HEK293 (cell line): Measurements from ENCODE around the gene ZFAND5.

Experiments
- CTCF ChIA-PET: fragments of 350-600 bp; formaldehyde crosslinking; extraction: SDS; loops from one replicate; lab custom pipeline; 2021; ENCODE audit warnings: antibody characterized with exemption; lab: Yijun Ruan, JAX
- POLR2A ChIA-PET: fragments of 300-600 bp; formaldehyde crosslinking; extraction: SDS; loops from one replicate; lab custom pipeline; 2020; ENCODE audit warnings: antibody characterized with exemption, inconsistent platforms; lab: Yijun Ruan, JAX
- H3K27ac ChIP-seq: fragments of 200-500 bp; sonication (Bioruptor generic); 2 replicates; pipeline ENCODE4 v1.5.1; 2014; ENCODE audit warnings: low read depth, low read length, control low read depth, inconsistent platforms; ENCODE audit errors: extremely low read depth
- H3K36me3 ChIP-seq, 2 experiments: fragments of 200-500 bp in 1 of 2; sonication (Bioruptor generic) in 1 of 2; 1 replicate in 1 of 2; 2 replicates in 1 of 2; pipeline ENCODE4 v1.5.1; 2014 to 2017; ENCODE audit warnings: inconsistent platforms in 2 of 2, low read length in 2 of 2; ENCODE audit not compliant: control insufficient read depth in 2 of 2, insufficient read depth in 1 of 2
- H3K4me1 ChIP-seq: fragments of 200-500 bp; sonication (Bioruptor generic); 2 replicates; pipeline ENCODE4 v1.5.1; 2014; ENCODE audit warnings: mild to moderate bottlenecking, low read length, inconsistent platforms; ENCODE audit not compliant: control insufficient read depth, insufficient read depth
- H3K4me3 ChIP-seq: 2 replicates; pipeline ENCODE4 v1.5.1; 2011; ENCODE audit warnings: low read depth, mild to moderate bottlenecking, control low read depth, low read length, moderate library complexity
- H3K9me3 ChIP-seq: fragments of 200-500 bp; sonication (Bioruptor generic); 2 replicates; pipeline ENCODE4 v1.5.1; 2014; ENCODE audit warnings: low read depth, low read length, inconsistent platforms; ENCODE audit not compliant: control insufficient read depth, insufficient read depth
- CTCF ChIP-seq: fragments of 450-650 bp; formaldehyde crosslinking; IDR thresholded peaks from 2 replicates; pipeline ENCODE4 v1.5.1; 2016; ENCODE audit warnings: missing biosample characterization, missing genetic modification characterization
- GLIS1 ChIP-seq: fragments of 450-650 bp; formaldehyde crosslinking; IDR thresholded peaks from 2 replicates; pipeline ENCODE4 v1.5.1; 2016; ENCODE audit warnings: missing biosample characterization, missing genetic modification characterization
- GLIS2 ChIP-seq: fragments of 450-650 bp; formaldehyde crosslinking; IDR thresholded peaks from 2 replicates; pipeline ENCODE4 v1.5.1; 2016; ENCODE audit warnings: missing biosample characterization, missing genetic modification characterization
- INSM2 ChIP-seq: fragments of 450-650 bp; formaldehyde crosslinking; IDR thresholded peaks from 2 replicates; pipeline ENCODE4 v1.5.1; 2016; ENCODE audit warnings: missing biosample characterization, missing genetic modification characterization
- KLF7 ChIP-seq: fragments of 450-650 bp; formaldehyde crosslinking; IDR thresholded peaks from 2 replicates; pipeline ENCODE4 v1.5.1; 2016; ENCODE audit warnings: missing biosample characterization, missing genetic modification characterization, borderline replicate concordance
- TRIM28 ChIP-seq: IDR thresholded peaks from 2 replicates; pipeline ENCODE4 v1.6.1; 2011; ENCODE audit warnings: low read length, control low read depth, borderline replicate concordance
- ZBTB1 ChIP-seq: fragments of 450-650 bp; formaldehyde crosslinking; IDR thresholded peaks from 2 replicates; pipeline ENCODE4 v1.5.1; 2016; ENCODE audit warnings: missing biosample characterization, missing genetic modification characterization
- ZFHX2 ChIP-seq: fragments of 450-650 bp; formaldehyde crosslinking; conservative IDR thresholded peaks from 2 replicates; pipeline ENCODE4 v1.5.1; 2016; ENCODE audit warnings: missing biosample characterization, missing genetic modification characterization
- ZNF112 ChIP-seq: fragments of 450-650 bp; formaldehyde crosslinking; IDR thresholded peaks from 2 replicates; pipeline ENCODE4 v1.5.0; 2017; ENCODE audit warnings: missing biosample characterization, missing genetic modification characterization
- ZNF146 ChIP-seq: fragments of 450-650 bp; formaldehyde crosslinking; IDR thresholded peaks from 2 replicates; pipeline ENCODE4 v1.5.1; 2016; ENCODE audit warnings: missing biosample characterization, missing genetic modification characterization
- ZNF155 ChIP-seq: fragments of 450-650 bp; formaldehyde crosslinking; IDR thresholded peaks from 2 replicates; pipeline ENCODE4 v1.5.1; 2016; ENCODE audit warnings: missing biosample characterization, missing genetic modification characterization
- ZNF184 ChIP-seq: fragments of 450-650 bp; IDR thresholded peaks from 2 replicates; pipeline ENCODE4 v1.5.1; 2018; ENCODE audit warnings: missing biosample characterization, mild to moderate bottlenecking, missing genetic modification characterization
- ZNF266 ChIP-seq: fragments of 450-650 bp; formaldehyde crosslinking; IDR thresholded peaks from 2 replicates; pipeline ENCODE4 v1.5.1; 2016; ENCODE audit warnings: missing biosample characterization, missing genetic modification characterization, low read depth
- ZNF48 ChIP-seq: fragments of 450-650 bp; formaldehyde crosslinking; IDR thresholded peaks from 2 replicates; pipeline ENCODE4 v1.5.1; 2016; ENCODE audit warnings: missing biosample characterization, missing genetic modification characterization
- ZNF501 ChIP-seq: fragments of 450-650 bp; formaldehyde crosslinking; IDR thresholded peaks from 2 replicates; pipeline ENCODE4 v1.5.1; 2016; ENCODE audit warnings: missing biosample characterization, missing genetic modification characterization
- ZNF510 ChIP-seq: fragments of 450-650 bp; formaldehyde crosslinking; IDR thresholded peaks from 2 replicates; pipeline ENCODE4 v1.5.1; 2018; ENCODE audit warnings: mild to moderate bottlenecking, missing genetic modification characterization, missing biosample characterization; ENCODE audit not compliant: insufficient replicate concordance
- ZNF585B ChIP-seq: fragments of 450-650 bp; formaldehyde crosslinking; IDR thresholded peaks from 2 replicates; pipeline ENCODE4 v1.5.1; 2016; ENCODE audit warnings: missing biosample characterization, missing genetic modification characterization
- ZNF626 ChIP-seq: fragments of 450-650 bp; sonication (Bioruptor Pico); formaldehyde crosslinking; IDR thresholded peaks from 2 replicates; pipeline ENCODE4 v1.5.1; 2018; ENCODE audit warnings: missing biosample characterization, missing genetic modification characterization, inconsistent platforms
- ZNF677 ChIP-seq: fragments of 450-650 bp; IDR thresholded peaks from 2 replicates; pipeline ENCODE4 v1.5.0; 2018; ENCODE audit warnings: missing biosample characterization, mild to moderate bottlenecking, missing genetic modification characterization, moderate library complexity
- ZNF707 ChIP-seq: fragments of 450-650 bp; formaldehyde crosslinking; IDR thresholded peaks from 2 replicates; pipeline ENCODE4 v1.5.1; 2016; ENCODE audit warnings: missing biosample characterization, missing genetic modification characterization
- ZNF785 ChIP-seq: fragments of 450-650 bp; formaldehyde crosslinking; IDR thresholded peaks from 2 replicates; pipeline ENCODE4 v1.5.1; 2016; ENCODE audit warnings: missing biosample characterization, missing genetic modification characterization
- TF ChIP-seq, protein P1 (sequence below): fragments of 450-650 bp; formaldehyde crosslinking; IDR thresholded peaks from 2 replicates; pipeline ENCODE4 v1.5.1; 2016; ENCODE audit warnings: missing biosample characterization, missing genetic modification characterization
- TF ChIP-seq, protein P2 (sequence below): fragments of 450-650 bp; formaldehyde crosslinking; IDR thresholded peaks from 2 replicates; pipeline ENCODE4 v1.5.1; 2016; ENCODE audit warnings: missing biosample characterization, missing genetic modification characterization, borderline replicate concordance

The ZFAND5 gene

GRCh38 chr9:72356041-72356582 is 8.9 kb downstream of the ZFAND5 start:
- no peak overlapping the region for H3K27ac ChIP-seq

GRCh38 chr9:72355153-72355552 is 9.9 kb downstream of the ZFAND5 start:
- CTCF ChIA-PET: interaction anchor here (0.7 kb wide), 2 partner anchors 234 to 237 kb away, joined by 3 to 4 read pairs; no protein-coding TSS in a partner anchor
- Histone ChIP-seq H3K27ac (no peak overlapping the region), H3K4me1 (0 out of 2 replicates have a peak, but pooled peaks cover 2% of the 10 kb centered on the region)
- TF ChIP-seq ZNF146 (tag by site-specific recombination) (no peak), GLIS1 (no peak), KLF7 (tag by site-specific recombination) (no peak), ZNF585B (tag by site-specific recombination) (no peak), ZFHX2 (tag by site-specific recombination) (no peak), ZNF677 (tag by site-specific recombination) (no peak), ZNF48 (no peak), ZNF112 (tag by site-specific recombination) (no peak), ZNF266 (tag by site-specific recombination) (no peak)
- TF ChIP-seq, protein P1, sequence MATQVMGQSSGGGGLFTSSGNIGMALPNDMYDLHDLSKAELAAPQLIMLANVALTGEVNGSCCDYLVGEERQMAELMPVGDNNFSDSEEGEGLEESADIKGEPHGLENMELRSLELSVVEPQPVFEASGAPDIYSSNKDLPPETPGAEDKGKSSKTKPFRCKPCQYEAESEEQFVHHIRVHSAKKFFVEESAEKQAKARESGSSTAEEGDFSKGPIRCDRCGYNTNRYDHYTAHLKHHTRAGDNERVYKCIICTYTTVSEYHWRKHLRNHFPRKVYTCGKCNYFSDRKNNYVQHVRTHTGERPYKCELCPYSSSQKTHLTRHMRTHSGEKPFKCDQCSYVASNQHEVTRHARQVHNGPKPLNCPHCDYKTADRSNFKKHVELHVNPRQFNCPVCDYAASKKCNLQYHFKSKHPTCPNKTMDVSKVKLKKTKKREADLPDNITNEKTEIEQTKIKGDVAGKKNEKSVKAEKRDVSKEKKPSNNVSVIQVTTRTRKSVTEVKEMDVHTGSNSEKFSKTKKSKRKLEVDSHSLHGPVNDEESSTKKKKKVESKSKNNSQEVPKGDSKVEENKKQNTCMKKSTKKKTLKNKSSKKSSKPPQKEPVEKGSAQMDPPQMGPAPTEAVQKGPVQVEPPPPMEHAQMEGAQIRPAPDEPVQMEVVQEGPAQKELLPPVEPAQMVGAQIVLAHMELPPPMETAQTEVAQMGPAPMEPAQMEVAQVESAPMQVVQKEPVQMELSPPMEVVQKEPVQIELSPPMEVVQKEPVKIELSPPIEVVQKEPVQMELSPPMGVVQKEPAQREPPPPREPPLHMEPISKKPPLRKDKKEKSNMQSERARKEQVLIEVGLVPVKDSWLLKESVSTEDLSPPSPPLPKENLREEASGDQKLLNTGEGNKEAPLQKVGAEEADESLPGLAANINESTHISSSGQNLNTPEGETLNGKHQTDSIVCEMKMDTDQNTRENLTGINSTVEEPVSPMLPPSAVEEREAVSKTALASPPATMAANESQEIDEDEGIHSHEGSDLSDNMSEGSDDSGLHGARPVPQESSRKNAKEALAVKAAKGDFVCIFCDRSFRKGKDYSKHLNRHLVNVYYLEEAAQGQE (tag by site-specific recombination): no peak
- TF ChIP-seq, protein P2, sequence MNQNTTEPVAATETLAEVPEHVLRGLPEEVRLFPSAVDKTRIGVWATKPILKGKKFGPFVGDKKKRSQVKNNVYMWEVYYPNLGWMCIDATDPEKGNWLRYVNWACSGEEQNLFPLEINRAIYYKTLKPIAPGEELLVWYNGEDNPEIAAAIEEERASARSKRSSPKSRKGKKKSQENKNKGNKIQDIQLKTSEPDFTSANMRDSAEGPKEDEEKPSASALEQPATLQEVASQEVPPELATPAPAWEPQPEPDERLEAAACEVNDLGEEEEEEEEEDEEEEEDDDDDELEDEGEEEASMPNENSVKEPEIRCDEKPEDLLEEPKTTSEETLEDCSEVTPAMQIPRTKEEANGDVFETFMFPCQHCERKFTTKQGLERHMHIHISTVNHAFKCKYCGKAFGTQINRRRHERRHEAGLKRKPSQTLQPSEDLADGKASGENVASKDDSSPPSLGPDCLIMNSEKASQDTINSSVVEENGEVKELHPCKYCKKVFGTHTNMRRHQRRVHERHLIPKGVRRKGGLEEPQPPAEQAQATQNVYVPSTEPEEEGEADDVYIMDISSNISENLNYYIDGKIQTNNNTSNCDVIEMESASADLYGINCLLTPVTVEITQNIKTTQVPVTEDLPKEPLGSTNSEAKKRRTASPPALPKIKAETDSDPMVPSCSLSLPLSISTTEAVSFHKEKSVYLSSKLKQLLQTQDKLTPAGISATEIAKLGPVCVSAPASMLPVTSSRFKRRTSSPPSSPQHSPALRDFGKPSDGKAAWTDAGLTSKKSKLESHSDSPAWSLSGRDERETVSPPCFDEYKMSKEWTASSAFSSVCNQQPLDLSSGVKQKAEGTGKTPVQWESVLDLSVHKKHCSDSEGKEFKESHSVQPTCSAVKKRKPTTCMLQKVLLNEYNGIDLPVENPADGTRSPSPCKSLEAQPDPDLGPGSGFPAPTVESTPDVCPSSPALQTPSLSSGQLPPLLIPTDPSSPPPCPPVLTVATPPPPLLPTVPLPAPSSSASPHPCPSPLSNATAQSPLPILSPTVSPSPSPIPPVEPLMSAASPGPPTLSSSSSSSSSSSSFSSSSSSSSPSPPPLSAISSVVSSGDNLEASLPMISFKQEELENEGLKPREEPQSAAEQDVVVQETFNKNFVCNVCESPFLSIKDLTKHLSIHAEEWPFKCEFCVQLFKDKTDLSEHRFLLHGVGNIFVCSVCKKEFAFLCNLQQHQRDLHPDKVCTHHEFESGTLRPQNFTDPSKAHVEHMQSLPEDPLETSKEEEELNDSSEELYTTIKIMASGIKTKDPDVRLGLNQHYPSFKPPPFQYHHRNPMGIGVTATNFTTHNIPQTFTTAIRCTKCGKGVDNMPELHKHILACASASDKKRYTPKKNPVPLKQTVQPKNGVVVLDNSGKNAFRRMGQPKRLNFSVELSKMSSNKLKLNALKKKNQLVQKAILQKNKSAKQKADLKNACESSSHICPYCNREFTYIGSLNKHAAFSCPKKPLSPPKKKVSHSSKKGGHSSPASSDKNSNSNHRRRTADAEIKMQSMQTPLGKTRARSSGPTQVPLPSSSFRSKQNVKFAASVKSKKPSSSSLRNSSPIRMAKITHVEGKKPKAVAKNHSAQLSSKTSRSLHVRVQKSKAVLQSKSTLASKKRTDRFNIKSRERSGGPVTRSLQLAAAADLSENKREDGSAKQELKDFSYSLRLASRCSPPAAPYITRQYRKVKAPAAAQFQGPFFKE (tag by site-specific recombination): no peak

More at GRCh38 chr9:72356041-72356582, 8.9 kb downstream of the ZFAND5 start:
- Histone ChIP-seq H3K4me1 (peaks cover under 1% of the 10 kb centered on the region; the same call in 1 of the 2 replicates), H3K36me3 (peaks cover 20 to 74% of the 10 kb centered on the region in 2 experiments), H3K4me3 (no peak overlapping the region), H3K9me3 (no peaks in the 10 kb centered on the region)
- ChIA-PET CTCF (interaction anchor here (0.6 kb wide), 1 partner anchor 44 kb away, joined by 3 read pairs; no protein-coding TSS in a partner anchor), POLR2A (interaction anchor here (0.6 to 1.2 kb wide), 3 partner anchors 9 to 215 kb away, joined by 3 to 4 read pairs (median 3); partner anchors contain the start of gene ZFAND5)
- TF ChIP-seq ZNF510 (tag by site-specific recombination) (no peak), ZNF785 (tag by site-specific recombination) (no peak), INSM2 (no peak), ZNF155 (no peak), ZNF707 (tag by site-specific recombination) (no peak), ZNF626 (tag by site-specific recombination) (no peak), ZNF184 (no peak), TRIM28 (no peak), GLIS2 (tag by site-specific recombination) (no peak), ZNF501 (tag by site-specific recombination) (no peak), ZNF112 (tag by site-specific recombination) (no peak), CTCF (no peak), ZBTB1 (tag by site-specific recombination) (no peak)

More at GRCh38 chr9:72355153-72355552, 9.9 kb downstream of the ZFAND5 start:
- peaks cover 20 to 65% of the 10 kb centered on the region in 2 experiments for H3K36me3 ChIP-seq
- POLR2A ChIA-PET: interaction anchor here (1.4 kb wide), 1 partner anchor 10 kb away, joined by 4 read pairs; the partner anchor contains the start of gene ZFAND5
- H3K4me3 ChIP-seq: no peak overlapping the region
- H3K9me3 ChIP-seq: no peaks in the 10 kb centered on the region
